Adrenal gland (tissue), 5 donors: ENCODE results near the gene SPAST.

ENCODE experiments used
- CTCF ChIP-seq, 6 experiments: fragments of 450-650 bp in 4 of 6; fragments of 200-600 bp in 2 of 6; sonication (generic) in 1 of 6; IDR thresholded peaks; 1 replicate in 5 of 6; 2 replicates in 1 of 6; pipeline versions ENCODE4 v1.5.1 to v1.8.0; 2016 to 2021; ENCODE audit warnings: antibody characterized with exemption in 6 of 6, mild to moderate bottlenecking in 2 of 6, moderate library complexity in 1 of 6
- POLR2A ChIP-seq, 2 donors: fragments of 450-650 bp; IDR thresholded peaks; one replicate each; pipeline ENCODE4 v1.6.1; 2017; ENCODE audit warnings: antibody characterized with exemption in 2 of 2, mild to moderate bottlenecking in 2 of 2, moderate library complexity in 1 of 2
- donor health status: DM: no; HTN: no; CAD: no.

- TF ChIP-seq POLR2A (IDR thresholded peaks at IDR 0.05) (no peak), CTCF (IDR thresholded peaks at IDR 0.05) (no peak)
Observed at GRCh38 chr2:32119161-32119560, 55.8 kb downstream of the SPAST start.
